HG03565 (cell line): ENCODE data around the gene PNPLA8.
"Not testable (repeated sequence)": the region's sequence is repeated elsewhere in the genome, so short reads cannot be mapped to it uniquely, and the experiment has no call there.

Source experiments
- ATAC-seq: cut with Tn5 transposase; IDR thresholded peaks from one replicate; pipeline ENCODE4 v1.9.1; 2021; ENCODE audit warnings: mild to moderate bottlenecking, moderate library complexity; ENCODE audit not compliant: unreplicated experiment

PNPLA8 gene

GRCh38 chr7:108479118-108479517, 46.8 kb downstream of the PNPLA8 start:
- no peak for ATAC-seq

GRCh38 chr7:108468246-108468645, 57.7 kb downstream of the PNPLA8 start:
- no peak for ATAC-seq

GRCh38 chr7:108467391-108467790, 58.5 kb downstream of the PNPLA8 start:
- no peak for ATAC-seq

DNA sequence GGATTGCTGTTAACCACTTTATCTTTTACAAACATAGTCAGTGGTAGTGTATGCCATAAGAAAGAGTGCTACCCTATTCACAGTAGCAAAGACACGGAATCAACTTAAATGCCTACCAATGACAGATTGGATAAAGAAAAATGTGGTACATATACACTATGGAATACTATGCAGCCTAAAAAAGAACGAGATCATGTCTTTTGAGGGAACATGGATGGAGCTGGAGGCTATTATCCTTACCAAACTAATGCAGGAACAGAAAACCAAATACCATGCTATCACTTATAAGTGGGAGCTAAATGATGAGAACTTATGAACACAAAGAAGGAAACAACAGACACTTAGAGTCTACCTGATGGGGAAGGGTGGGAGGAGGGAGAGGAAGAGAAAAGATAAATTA, 59.6 kb downstream of the PNPLA8 start:
- not testable (repeated sequence) for ATAC-seq

DNA sequence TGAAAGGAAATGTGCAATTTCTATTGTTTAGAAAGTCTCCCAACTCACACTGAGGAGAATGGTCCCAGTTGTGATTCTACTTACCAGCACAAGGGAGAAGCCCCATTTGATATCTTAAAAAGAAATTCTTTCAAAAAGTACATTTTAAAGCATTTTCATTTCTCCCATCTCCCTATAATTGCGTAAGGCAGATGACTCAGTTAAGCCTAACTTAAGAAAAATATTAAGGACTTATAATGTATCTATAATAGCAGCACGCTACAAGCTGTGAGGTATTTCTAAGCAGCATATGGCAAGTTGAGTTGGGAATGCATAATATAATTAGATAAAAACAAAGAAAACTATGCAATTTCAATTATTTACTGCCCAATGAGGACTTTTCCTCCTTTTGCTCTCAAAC, 61.2 kb downstream of the PNPLA8 start:
- no peak for ATAC-seq

DNA sequence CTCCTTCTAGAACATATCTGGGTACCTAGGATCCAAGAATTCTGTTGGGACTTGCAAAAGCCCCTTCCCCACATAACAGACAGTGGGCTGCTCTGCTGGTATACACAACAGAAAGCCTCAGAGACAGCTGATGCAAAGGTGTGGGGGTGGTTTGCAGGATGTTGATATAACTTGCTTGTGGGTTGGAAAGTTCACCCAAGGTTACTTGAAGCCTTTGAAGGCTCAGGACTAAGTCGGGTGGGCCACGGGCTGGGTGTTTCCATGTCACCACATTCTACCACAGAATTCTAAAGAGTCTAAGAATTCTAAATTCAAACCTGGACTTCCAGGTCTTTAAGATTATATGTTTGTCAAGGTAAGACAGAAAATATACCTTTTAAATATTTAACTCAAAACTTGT, 62.3 kb downstream of the PNPLA8 start:
- no peak for ATAC-seq

DNA sequence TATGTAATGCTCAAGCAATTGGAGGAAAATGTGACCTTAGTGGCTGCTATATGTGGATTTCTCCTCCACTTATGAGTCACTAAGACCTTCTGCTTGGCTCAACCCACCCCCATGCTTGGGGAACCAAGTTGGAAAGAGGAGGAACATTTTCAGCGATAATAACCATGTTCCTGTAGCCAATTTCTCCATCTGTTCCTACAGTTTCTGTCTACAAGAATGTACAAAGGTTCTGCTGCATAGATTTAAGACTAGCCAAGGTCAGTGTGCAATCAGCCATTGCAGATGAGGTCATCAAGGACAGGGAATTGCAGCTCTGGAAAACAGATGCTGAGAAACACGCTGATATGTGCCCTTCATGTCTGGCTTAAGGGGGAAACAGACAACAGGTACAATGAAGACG, 64.1 kb downstream of the PNPLA8 start:
- no peak for ATAC-seq

- no peak for ATAC-seq
Measured at GRCh38 chr7:108460964-108461363, 65.0 kb downstream of the PNPLA8 start.

DNA sequence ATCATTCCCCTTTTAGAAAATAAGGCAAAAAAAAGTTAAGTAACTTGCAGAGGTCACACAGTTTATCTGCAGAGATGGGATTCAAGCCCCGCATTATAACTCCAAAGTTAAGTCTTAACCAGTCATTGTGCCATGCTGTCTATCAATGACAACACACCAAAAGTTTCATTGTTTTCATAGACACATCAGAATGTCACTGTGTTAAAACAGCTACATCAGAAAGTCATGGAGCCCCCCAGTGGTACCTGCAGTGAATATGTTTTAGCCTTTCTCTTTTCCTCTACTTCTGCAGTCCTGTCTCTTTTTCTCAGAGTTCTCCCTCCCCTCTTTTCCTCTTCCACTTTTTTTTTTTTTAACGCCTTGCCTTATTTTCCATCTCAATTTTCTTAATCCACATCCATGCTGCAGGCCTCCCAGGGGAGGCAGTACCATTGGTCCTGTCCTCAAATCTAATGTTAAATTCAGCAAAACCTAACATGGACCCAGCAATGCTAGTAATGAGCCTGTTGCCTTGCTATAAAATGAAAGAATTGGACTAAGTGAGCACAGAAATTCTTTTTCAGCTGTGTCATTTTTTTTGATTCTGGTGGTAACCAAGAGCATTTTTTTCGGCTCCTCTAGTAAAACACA, 65.9 kb downstream of the PNPLA8 start:
- ATAC-seq: peak; percentile 37

GRCh38 chr7:108457871-108458270, 68.1 kb downstream of the PNPLA8 start:
- no peak for ATAC-seq

DNA sequence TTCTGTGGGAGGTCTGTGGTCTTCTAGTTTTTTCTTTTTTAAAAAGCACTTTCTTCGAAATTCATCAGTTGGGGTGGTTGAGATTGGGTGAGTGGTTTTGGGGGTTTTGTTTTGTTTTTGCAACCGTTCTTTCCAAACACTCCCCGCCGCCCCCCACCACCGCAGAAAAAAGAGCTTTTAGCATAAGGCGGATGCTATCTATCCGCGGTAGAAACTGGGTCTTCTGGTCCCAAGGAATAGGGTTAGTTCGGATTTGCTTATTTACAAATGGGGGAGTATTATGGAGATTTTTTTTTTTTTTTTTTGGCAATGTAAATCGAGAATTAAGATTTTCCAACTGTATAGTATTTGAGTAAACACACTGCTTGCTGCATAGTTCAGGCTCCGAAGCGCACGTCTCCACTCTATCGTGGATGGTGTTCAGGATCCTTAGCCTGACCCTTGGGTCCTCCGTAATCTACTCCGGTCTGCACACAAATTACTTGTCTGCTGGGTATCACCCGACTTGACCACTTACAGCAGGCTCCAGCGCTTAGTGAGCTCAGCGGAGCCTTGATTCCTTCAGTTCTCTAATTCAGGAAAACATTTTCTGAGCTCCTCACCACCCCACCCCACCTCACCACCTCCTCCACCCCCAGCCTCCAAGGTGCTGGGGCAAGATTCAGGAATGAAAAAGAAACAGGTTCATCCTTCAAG, 68.9 kb downstream of the PNPLA8 start:
- ATAC-seq: no peak

DNA sequence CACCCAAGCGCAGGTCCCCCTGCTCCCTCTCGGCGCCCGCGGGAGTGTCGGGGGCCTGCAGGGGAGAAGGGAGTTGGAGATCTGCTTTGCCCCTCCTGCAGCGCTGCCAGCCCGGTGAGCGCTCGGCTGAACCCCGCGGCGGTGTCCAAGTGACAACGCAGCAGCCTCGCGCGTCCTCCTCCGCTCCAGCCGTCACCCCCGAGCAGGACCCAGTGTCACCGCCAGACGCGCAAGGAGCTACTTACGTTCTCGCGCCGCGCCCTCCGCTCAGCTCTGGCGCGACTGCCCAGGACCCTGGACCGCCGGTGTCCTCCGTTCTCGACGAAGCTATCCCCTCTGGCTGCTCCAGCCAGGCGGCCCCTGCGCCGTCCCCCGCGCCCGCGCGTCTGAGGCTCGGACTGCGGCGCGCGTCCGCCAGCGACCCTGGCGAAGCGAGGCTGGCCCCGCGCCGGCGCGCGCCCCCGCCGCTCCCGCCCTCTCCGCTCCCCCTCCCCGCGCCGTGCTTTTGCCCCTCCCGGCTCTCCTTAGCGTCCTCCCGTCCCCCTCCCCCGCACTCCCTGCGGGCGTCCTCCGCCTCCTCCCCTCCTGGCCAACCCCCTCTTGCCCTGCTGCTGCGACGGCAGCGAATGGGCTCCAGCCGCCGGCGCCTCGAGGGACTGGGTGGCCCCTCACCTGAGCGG, 69.8 kb downstream of the PNPLA8 start, which contains the start of gene NRCAM:
Gene NRCAM, minus strand, starts transcription at position 439 of the 680 bp plus-strand sequence. CDS start 216,372 bp downstream, outside the sequence.
- no peak for ATAC-seq

- no peak for ATAC-seq
Measured at GRCh38 chr7:108455551-108455997, 70.4 kb downstream of the PNPLA8 start.

- no peak for ATAC-seq
Measured at GRCh38 chr7:108454674-108455550, 71.0 kb downstream of the PNPLA8 start.

- ATAC-seq: no peak
Measured at GRCh38 chr7:108454317-108454673, 71.6 kb downstream of the PNPLA8 start.

DNA sequence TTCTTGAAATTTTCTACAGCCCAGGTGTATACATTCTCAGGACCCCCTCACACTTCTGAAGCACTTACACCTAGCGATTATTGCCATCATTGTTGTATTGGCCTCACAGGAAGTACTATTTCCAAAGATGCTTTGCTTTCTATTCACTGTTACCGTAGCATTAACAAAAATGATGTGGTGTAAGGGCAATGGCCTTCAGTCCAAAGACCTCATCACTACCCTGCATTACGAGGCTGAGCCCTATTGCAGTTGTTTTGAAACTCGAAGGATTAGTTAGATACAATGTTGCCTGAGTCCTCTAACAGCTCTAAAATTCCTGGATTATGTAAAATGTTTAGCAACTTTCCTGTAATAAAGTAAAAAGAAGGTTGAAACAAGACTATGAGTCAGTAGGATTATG, 72.6 kb downstream of the PNPLA8 start:
- ATAC-seq: no peak

DNA sequence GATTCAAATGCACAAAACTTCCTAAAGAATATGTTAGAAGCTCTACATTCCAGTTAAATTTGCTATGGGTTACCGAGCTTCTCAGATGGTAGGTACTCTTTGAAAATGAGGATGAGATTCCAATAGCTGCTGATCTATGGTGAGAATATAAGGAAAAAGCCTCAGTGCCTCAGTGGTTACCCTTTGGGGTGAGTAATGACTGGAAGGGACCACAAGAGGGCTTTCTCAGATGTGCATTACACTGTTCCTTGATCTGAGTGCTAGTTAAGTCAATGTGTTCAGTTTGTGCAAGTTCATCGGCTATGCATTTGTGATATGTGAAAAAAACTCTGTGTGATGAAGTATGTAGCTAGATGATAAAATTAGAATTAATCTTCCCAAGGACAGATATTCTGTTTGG, 73.2 kb downstream of the PNPLA8 start:
- peak; percentile 44 for ATAC-seq

DNA sequence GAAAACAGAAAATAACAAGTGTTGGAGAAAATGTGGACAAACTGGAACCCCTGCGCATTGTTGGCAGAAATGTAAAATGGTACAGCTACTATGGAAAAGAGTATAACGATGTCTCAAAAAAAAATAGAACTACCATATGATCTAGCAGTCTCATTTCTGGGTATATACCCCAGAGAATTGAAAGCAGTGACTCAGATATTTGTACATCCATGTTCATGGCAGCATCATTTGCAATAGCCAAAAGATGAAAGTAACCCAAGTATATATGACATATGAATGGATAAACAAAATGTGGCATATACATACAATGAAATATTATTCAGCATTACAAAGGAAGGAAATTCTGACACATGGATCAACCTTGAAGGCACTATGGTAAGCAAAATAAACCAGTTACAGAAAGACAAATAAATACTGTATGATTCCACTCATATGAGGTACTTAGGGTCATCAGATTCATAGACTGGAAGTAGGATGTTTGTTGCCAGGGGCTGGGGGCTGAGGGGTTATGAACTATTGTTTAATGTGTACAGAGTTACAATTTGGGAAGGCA, 74.6 kb downstream of the PNPLA8 start:
- ATAC-seq: no peak

- ATAC-seq: no peak
Measured at GRCh38 chr7:108450160-108450559, 75.8 kb downstream of the PNPLA8 start.

- ATAC-seq: no peak
Measured at GRCh38 chr7:108449521-108449920, 76.4 kb downstream of the PNPLA8 start.
